ENCODE data around the gene CDC42BPA.
"Not testable (repeated sequence)": the region's sequence is repeated elsewhere in the genome, so short reads cannot be mapped to it uniquely, and the experiment has no call there.

The CDC42BPA gene

DNA sequence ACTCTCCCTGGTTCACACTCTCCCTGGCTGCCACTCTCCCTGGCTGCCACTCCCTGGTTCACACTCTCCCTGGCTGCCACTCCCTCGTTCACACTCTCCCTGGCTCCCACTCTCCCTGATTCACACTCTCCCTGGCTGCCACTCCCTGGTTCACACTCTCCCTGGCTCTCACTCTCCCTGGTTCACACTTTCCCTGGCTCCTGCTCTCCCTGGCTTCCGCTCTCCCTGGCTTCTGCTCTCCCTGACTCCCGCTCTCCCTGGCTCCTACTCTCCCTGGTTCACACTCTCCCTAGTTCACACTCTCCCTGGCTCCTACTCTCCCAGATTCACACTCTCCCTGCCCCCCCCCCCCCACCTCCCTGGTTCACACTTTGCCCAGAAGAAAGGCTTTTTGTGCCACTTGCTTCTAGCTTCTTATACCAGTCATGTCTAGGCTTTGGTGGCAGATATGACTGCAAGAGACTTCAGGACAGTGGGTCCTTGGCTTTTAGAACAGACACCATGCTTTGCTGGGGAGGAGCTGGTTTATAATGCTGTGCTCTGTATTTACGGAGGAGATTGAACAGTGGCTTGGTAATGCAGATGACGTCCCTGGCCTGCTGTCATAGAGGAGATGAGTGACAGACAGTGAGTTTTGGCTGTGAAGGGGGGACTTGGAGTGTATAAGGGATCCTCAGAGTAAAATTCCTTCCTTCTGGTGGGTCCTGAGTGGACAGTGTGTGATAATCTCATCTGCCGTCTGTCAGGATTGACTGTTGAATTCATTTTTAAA, 361.2 kb downstream of the CDC42BPA start:
- DNase-seq, result no peak

DNA sequence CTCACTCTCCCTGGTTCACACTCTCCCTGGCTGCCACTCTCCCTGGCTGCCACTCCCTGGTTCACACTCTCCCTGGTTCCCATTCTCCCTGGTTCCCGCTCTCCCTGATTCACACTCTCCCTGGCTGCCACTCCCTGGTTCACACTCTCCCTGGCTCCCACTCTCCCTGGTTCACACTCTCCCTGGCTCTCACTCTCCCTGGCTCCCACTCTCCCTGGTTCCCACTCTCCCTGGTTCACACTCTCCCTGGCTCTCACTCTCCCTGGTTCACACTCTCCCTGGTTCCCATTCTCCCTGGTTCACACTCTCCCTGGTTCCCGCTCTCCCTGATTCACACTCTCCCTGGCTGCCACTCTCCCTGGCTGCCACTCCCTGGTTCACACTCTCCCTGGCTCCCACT, 362.4 kb downstream of the CDC42BPA start:
- not testable (repeated sequence) for DNase-seq

DNA sequence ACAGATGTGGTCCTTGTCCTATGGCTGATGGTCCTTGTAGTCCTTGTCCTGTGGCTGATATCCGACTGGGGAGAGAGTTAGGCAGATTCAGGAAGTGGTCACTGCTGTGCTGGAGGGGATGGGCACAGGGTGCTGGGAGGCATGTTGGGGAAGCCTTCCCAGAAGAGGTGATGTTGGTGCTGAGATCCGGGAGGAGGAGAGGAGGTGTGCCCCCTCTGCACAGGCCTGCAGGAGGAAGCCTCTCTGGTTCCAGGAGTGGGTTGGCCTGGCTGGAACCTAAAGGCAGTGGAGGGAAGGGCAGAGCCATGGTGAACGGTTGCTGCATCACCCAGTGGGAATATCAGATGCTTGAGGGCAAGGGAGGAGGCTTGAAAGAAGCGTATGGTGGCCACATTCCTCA, 363.5 kb downstream of the CDC42BPA start:
- DNase-seq, result no peak

DNA sequence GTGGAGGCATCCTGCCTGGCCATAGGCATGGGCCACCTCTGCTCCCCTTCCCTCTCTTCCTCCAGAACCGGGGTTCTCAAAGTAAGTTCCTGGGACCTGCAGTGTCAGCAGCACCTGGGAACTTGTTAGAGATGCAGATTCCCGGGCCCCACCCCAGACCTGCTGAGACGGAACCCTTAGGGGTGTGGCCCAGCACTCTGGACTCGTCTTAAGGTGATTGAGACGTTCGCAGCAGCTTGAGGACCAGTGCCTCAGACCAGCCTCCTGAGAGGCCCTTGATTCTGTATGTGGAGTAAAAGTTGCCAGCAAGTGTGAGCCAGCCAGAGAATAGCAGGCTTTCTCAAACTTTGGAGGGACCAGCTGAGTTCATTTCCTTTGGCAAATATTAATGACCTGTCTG, 364.0 kb downstream of the CDC42BPA start:
- DNase-seq, result no peak

DNA sequence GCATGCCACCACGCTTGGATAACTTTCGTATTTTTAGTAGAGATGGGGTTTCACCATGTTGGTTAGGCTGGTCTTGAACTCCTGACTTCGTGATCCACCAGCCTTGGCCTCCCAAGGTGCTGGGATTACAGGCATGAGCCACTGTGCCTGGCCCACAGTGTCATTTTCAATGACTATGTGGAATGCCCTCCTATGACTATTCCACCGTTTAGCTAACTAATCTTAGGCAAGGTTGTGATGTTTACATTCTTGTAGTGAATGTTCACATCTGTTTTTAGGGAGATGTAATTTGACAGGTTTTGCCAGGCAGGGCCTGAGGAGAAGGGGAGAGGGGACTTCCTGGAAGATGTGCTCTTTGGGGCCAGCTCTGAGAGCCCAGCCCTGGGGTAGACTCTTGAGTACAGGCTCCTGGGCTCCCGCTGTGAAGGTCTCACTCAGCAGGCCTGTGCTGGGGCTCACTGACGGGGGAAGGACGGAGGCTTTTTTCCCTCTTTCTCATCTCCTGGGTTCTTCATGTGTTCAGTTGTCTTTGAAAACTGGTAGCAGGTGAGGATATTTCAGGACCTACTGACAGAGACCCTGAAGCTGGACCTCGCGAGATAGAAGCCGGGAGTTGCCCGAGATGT, 365.0 kb downstream of the CDC42BPA start:
- DNase-seq, result no peak

DNA sequence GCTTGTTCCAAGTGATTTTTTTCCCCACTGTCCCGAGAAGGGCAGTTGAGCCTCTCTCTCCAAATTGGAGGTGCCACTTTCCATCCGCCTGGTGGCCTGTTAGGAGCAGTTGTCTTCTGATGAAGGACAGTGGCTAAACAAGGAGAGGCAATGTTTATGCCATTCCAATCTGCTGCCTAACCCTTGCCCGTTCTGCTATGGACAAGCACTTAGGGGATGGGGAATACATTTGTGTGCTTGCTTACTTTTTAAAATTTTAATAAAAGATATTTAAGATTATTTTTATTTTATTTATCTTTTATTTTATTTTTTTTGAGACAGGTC, 366.2 kb downstream of the CDC42BPA start:
- no peak for DNase-seq

DNA sequence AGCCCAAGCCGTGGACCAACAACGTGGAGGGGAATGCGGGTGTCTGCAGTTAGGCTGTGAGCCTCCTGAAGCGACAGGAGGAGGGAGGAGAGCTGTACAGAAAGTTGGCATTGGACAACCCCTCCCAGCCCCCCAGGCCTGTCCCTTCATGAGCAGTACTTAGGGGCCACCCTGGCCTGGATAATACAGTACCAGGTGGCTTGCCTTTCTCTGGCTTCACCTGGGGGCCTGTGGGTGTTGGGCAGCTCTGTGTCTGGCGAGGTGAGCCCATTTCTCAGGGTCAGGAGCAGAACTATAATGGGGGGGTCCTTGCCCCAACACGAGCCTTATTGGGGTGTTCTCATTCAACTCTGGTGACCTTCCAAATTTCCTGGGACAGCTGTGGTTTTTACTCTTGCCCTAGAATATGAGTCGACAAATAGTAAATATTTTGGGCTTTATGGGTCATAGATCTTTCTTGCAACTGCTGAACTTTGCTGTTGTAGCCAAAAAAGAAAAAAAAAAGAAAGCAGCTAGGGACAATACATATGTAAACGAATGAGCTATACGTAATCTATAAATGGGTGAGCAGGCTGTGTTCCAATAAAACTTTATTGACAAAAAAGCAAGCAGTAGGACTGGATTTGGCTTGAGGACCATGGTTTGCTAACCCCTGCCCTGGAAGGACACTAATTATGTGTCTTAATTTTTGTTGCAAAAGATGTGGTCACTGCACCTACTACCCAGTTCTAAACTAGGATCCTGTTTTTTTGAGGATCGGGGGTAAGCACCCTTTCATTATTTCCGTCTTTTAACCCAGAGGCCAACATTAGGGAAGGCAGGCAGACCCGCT, 366.8 kb downstream of the CDC42BPA start:
- DNase-seq, result no peak

DNA sequence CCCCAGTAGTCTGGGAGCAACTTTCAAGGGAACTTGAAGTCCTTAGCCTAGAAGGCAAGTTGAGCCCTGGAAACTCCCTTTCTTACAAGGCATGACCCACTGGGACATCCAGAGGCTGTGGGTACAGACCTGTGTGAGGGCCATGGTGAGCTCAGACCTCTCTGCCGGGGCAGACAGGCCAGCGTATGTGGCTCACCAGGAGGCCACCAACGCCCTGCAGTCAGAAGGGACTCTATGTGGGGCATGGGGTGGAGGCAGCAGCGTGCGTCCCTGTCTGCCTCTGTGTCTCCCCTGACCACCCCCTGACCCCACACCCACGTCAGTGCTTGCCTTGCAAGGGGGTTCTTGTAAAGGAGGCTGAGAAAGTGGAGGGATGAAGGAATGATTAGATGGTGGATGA, 367.4 kb downstream of the CDC42BPA start:
- no peak for DNase-seq

DNA sequence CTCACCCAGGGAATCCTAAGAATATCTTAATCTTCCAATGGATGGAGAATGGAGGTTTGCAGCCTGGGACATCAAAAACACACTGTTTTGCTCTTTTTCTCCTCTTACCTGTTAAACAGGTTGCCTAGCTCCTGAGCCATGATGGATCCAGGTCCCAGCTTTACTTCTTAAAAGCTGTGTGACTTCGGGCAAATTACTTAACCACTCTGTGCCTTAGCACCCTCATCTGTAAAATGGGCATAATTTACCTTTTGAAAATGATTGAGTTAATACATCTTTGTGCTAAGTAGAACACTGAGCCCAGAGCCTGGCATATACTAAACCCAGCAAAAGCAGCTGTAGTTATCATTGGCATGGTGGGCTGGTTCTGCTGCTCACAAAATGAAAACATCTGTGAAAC, 368.0 kb downstream of the CDC42BPA start:
- no peak for DNase-seq

DNA sequence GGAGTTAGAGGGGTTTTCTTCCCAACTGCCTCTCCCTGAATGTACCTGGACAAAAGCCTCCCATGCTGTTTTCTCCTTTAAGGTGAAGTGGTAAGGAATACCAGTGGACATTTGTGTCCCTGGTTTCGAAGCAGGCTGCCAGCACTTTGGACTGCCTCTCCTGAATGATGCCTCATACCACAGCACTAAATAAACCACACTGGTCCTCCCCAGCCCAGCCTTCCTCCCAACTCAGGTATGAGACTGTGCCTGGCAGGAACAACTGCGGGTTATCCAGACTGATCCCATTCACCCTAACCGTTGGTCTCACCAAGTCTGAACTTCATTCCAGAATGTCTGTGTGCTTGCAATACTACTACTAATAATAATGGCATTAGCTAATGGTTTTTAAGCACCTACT, 368.9 kb downstream of the CDC42BPA start:
- no peak for DNase-seq

DNA sequence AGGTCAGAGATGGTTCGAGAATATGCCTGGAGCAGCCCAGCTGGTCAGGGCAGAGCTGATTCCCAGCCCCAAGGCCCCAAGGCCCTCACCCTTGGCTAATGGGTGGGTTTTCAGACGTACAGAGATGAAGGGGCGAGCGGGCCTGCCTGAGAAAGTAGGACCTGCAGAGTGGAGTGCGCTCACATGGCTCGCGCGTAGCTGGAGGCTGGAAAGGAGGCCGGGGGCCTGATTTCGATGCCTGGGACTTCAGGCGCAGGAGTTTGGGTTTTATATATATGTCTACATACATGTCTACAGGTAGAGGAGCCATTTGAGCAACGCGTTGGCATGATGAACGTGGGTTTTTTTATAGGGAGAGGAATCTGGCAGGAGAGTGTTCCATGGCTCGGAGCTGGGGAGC, 369.3 kb downstream of the CDC42BPA start:
- DNase-seq, result no peak

DNA sequence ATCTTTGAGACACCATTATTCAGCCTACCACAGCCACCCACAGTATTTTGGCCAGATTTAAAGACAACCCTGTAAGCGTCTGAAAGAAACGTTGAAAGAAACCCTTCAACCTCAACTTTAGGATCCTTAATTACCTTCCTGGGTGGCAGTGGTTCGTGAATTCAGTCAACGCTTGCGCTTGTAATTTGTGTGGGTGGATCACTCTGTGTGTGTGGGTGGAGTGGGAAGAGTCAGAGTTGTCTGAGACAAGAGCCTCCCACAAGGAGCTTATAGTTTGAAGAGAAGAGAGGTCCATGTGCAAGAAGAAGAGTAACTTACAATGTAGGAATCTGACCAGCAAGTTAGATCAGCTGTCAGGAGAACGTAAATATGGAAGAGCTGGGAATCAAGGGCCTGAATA, 369.8 kb downstream of the CDC42BPA start:
- DNase-seq, result no peak

DNA sequence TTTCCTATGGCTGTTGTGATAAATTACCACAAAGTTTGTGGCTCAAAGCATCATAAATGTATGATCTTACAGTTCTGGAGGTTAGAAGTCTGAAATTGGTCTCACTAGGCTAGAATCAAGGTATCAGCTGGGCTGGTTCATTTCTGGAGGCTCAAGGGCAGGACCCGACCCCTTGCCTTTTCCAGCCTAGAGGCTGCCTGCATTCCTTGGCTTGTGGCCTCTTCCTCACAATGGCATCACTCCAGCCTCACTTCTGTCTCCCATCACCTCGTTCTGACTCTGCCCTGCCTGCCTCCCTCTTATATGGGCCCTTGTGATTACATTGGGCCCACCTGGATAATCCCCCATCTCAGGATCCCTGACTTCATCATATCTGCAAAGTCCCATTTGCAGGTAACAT, 370.2 kb downstream of the CDC42BPA start:
- no peak for DNase-seq

DNA sequence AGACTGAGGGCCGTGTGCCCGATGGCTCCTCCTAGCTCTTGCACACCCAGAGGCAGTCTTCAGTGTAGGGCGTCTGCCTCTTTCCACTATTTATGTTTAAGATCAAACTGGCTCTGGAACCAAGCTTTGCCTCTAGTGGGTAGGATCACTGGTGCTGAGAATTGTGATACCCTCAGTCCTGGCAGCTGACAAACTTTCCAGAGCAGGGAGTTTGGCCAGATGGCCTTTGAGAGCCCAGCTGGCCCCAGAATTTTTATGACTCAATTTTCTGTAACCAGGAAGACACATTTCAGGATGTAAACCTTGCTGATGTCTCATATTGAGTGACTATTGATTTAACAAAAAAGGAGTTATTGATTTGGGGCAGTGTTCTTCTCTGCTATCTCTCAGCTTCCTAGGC, 371.5 kb downstream of the CDC42BPA start:
- DNase-seq, result no peak

DNA sequence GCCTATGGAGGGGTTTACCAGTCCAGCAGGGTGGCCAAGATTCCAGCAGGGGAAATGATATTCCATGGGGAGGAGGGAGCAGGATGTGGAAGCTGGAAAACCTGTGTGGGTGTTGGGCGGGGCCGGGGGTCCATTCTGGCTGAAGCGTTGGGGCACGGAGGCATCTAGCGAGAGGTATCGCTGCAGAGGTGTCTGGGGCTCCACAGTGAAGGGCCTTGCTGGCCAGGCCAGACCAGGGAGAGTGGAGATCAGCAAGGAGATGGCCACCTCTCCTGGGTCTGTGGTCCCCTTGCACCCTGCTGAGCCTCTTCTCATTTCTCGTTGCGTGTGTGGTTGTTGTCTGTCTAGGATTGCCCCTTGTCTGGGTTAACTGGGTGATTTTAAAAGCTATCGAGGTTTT, 372.0 kb downstream of the CDC42BPA start:
- DNase-seq, result no peak

DNA sequence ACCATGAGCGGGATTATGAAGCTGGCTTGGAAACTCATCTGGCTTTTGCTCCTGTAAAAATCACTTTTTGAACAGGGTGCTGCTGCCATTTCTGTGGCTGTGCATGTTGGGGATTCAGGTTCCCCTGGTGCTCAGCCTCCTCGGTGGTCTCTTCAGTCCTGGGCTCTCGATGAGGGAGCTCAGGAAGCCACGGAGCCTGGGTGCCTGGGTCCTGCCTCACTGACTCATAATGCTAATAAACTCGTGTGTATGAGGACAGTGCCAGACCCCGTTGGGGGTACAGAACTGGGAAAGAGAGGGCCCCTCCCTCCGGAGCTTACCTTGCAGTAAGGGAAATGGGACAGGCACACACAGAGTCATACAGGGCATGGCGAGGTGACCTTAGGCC, 372.4 kb downstream of the CDC42BPA start:
- no peak for DNase-seq

DNA sequence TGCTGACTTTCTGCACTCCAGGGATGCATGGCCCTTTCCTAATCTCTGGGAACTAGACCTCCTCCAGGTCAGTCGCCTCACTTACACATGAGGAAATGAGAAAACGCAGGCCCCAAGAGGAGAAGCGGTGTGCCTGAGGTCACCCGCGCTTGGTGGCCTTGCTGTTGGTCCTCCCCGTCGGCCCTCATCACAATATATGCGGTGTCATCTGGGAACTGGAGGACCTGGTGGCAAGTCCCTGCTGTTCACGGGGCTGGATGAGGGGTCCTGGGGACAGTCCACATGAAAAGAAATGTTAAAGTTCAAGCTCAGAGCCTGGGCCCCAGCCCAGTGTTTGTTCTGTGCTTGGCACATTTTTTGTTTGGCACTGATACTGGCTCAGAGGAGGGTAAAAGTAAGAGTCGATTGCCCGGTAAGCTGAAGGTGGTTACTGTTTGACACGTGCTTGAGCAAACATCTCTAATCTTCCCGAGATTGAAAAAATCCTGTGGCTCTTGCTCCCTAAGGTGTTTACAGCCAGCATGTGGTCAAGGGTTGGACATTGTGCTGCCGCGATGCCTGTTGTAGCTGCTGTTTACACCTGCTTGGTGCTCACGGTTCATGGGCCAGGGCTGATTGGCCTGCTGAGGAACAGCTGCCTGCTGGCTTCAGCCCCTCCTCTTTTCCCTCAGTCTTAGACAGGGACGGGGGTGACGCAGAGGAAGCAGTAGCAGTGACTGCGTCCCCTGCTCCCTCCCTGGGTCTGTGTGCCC, 373.0 kb downstream of the CDC42BPA start:
- DNase-seq, result no peak

DNA sequence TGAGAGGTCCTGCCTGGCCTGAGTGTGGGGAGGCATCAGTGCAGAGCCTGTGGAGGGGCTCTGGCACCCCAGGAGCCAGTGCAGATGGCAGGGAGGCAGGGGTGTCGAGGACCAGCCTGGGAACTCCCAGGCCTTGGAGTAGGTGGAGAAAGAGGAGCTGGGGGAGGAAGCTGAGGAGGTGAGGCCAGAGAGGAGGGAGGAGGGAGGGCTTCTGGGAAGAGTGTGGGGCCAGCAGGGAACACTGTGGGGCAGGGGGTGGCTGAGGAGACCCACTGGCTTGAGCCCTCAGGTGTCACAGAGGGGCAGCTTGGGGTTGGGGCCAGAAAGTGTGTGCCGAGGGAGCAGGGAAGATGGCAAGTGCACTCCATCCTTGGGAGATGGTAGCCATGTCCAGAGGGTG, 374.4 kb downstream of the CDC42BPA start:
- DNase-seq, result no peak

DNA sequence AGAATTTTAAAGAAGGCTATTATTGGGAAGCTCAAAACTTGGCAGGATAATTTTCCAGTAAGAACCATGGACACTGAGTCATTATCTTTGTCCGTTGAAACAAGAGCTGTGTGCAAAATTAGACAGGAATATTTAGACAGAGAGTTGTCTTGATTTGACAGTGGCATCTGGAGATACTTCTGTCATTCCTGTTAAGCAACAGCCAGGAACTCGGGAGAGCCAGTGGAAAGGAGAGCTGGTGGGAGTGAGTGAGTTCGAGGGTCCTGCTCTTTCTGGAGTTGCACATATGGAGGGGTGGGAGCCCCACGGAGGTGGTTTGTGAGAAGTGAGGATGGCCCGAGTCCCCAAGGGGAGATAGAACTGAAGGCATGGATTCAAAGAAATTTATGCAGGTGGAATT, 375.1 kb downstream of the CDC42BPA start:
- no peak for DNase-seq

DNA sequence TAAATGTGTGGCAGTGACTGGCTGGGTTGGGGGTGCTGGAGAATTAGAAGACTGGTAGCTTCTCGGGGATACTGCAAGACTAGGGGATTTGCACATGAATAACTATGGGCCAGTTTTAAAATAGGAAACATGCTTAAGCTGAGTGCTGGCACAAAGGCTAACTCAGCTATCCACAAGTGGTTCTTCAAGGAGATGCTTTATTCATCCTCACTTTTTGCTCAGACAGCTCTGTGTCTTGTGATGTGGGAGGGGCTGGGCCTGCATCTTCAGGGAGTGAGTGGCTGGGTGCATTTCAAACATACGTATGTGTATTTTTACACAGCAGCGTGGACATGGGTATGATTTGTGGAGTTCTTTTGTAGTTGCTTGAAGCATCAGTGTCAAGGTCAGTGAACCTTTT, 375.9 kb downstream of the CDC42BPA start:
- no peak for DNase-seq

DNA sequence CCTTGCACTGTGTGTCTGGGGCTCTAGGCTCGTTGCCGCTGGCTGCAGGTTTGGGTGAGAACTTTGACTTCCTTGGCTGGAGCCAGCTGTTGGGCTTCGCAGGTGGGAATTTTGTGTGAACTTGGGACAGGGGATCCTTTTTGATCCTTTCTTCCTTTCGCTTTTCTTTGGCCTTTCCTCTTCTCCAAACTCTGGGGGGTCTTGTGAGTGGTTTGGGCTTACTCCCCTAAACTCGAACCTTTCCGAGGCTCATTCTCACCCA, 377.6 kb downstream of the CDC42BPA start:
- no peak for DNase-seq

DNA sequence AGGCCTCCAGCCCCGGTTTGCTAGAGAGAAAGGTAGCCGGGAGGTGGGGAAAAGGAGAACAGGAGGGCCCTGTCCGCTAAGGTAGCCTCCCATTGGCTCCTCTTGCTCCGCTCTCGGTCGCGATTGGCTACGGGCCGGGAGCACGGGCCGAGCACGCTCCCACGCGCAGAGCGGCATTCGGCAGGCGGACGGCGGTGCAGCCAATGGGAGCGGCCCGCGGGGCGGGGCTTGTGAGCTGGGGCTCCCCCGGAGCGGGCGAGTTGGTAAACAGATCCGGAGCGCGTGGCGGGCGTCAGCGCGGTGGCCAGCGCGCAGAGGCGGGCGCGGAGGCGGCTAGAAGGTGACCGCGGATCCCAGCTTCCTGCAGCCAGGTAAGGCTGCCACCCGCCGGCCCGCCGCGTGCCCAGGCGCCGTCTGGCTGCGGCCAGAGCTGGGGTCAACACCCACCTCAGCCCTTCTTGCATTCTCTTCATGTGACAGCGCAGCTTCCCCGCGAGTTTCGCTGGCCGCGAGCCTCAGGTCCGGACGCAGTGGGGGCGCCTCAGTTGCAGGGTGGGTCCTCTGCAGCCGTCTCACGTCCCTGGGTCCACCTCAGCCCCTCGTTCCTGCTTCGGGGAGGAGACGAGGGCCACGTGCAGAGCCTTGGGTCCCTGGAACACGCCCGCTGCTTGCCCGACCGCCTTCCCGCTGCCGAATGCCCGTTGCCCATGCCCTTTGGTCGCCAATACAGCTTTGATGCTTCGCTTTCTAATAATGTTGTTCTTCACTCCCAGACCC, 378.1 kb downstream of the CDC42BPA start, which contains the start of gene COQ8A:
COQ8A (plus strand) TSS at position 266 of the 777 bp plus-strand sequence. CDS start 21,092 bp downstream, outside the sequence.
- peak; percentile 97 for DNase-seq

All from amniotic stem cell (primary cell).